A673 (cell line): Measurements from ENCODE around the gene ADAM19. TPM values are rescaled to one million over a fixed set of nuclear protein-coding genes. Genes with fewer than 3 reads are reported as not detected.

Source experiments
- BruUV-seq: library from RNA; stranded (reverse); fragments of 400-500 nt; replicated peaks from 2 replicates; lab custom pipeline; 2021; lab: Mats Ljungman, UMichigan
- CTCF ChIA-PET: fragments of 300-600 bp; sonication (Branson Sonifier 250); formaldehyde crosslinking; loops from one replicate; lab custom pipeline; 2022; ENCODE audit warnings: antibody characterized with exemption; lab: Charles Lee
- POLR2A ChIA-PET: fragments of 300-600 bp; sonication (Branson Sonifier 250); formaldehyde crosslinking; loops from one replicate; lab custom pipeline; 2022; ENCODE audit warnings: antibody characterized with exemption; ENCODE audit not compliant: low non-redundant PET; lab: Charles Lee
- DNase-seq: peaks from one replicate; pipeline ENCODE4 v3.0.0-alpha.2; 2015; ENCODE audit warnings: low spot score
- H3K27ac ChIP-seq: fragments of 200-600 bp; sonication (generic); 2 replicates; pipeline ENCODE4 v1.5.1; 2016; ENCODE audit warnings: mixed run types, low read depth, mild to moderate bottlenecking, mixed read lengths, antibody characterized with exemption, low read length; ENCODE audit not compliant: poor library complexity, severe bottlenecking
- H3K27me3 ChIP-seq: fragments of 200-600 bp; sonication (generic); replicated peaks from 2 replicates; pipeline ENCODE4 v1.6.1; 2017; ENCODE audit warnings: mixed run types, low read depth, mild to moderate bottlenecking, mixed read lengths, antibody characterized with exemption, low read length; ENCODE audit not compliant: insufficient read depth, poor library complexity
- H3K36me3 ChIP-seq: fragments of 200-600 bp; sonication (generic); 2 replicates; pipeline ENCODE4 v1.6.1; 2016; ENCODE audit warnings: mixed run types, mild to moderate bottlenecking, mixed read lengths, antibody characterized with exemption, low read length; ENCODE audit not compliant: insufficient read depth, poor library complexity, severe bottlenecking
- H3K4me1 ChIP-seq: fragments of 200-600 bp; sonication (generic); 2 replicates; pipeline ENCODE4 v1.6.1; 2017; ENCODE audit warnings: mixed run types, mild to moderate bottlenecking, mixed read lengths, antibody characterized with exemption, low read length; ENCODE audit not compliant: insufficient read depth, poor library complexity, severe bottlenecking
- H3K4me3 ChIP-seq: fragments of 200-600 bp; sonication (generic); 2 replicates; pipeline ENCODE4 v1.5.1; 2016; ENCODE audit warnings: low read depth, mixed run types, mild to moderate bottlenecking, mixed read lengths, low read length; ENCODE audit not compliant: poor library complexity, severe bottlenecking
- H3K9me3 ChIP-seq: fragments of 200-600 bp; sonication (generic); 2 replicates; pipeline ENCODE4 v1.6.1; 2016; ENCODE audit warnings: mixed run types, low read depth, mild to moderate bottlenecking, mixed read lengths, antibody characterized with exemption, low read length; ENCODE audit not compliant: poor library complexity, severe bottlenecking
- CTCF ChIP-seq: fragments of 300-800, 200-600 bp; sonication (generic); conservative IDR thresholded peaks from 2 replicates; pipeline ENCODE4 v1.5.1; 2017; ENCODE audit warnings: low read depth, mild to moderate bottlenecking, antibody characterized with exemption, low read length, moderate library complexity, mixed read lengths
- EZH2 ChIP-seq: fragments of 200-600 bp; sonication (generic); IDR thresholded peaks from 2 replicates; pipeline ENCODE4 v1.6.1; 2017; ENCODE audit warnings: borderline replicate concordance, low read depth, mild to moderate bottlenecking, mixed read lengths, antibody characterized with exemption, low read length; ENCODE audit not compliant: poor library complexity, severe bottlenecking
- intact Hi-C: fragments of 100-400 bp; cut with micrococcal nuclease; formaldehyde crosslinking; loops from one replicate; pipeline ENCODE4 v1.10.0; 2022; ENCODE audit not compliant: unreplicated experiment
- total RNA-seq: library from RNA; stranded (reverse); gene quantifications from 2 replicates; pipeline ENCODE4 v1.2.3, GENCODE V29; 2021

Gene ADAM19
- total RNA-seq, 1 experiment from 2014 or later = 1.7 TPM

- DNase-seq = no peak
- POLR2A ChIA-PET = no interaction called here
- no peak overlapping the region for H3K27ac ChIP-seq
- no peak overlapping the region for H3K4me3 ChIP-seq
- no peaks in the 10 kb centered on the region for H3K36me3 ChIP-seq
- no peaks in the 10 kb centered on the region for H3K9me3 ChIP-seq
- BruUV-seq = no TSS peak
- CTCF ChIA-PET = no interaction called here
- intact Hi-C loops = no loop called here
- H3K27me3 ChIP-seq = no peaks in the 10 kb centered on the region
- no peaks in the 10 kb centered on the region for H3K4me1 ChIP-seq
- TF ChIP-seq EZH2 (no peak), CTCF (no peak)
Observed at GRCh38 chr5:157552650-157553049, 22.9 kb downstream of the ADAM19 start.

- POLR2A ChIA-PET = no interaction called here
- no peak for DNase-seq
- Histone ChIP-seq H3K4me3 (no peak overlapping the region), H3K36me3 (no peaks in the 10 kb centered on the region), H3K27me3 (no peaks in the 10 kb centered on the region), H3K9me3 (no peaks in the 10 kb centered on the region), H3K4me1 (no peaks in the 10 kb centered on the region), H3K27ac (no peak overlapping the region)
- intact Hi-C loops = no loop called here
- no peak for TF ChIP-seq CTCF
- CTCF ChIA-PET = no interaction called here
- no TSS peak for BruUV-seq
Observed at GRCh38 chr5:157550663-157551062, 24.9 kb downstream of the ADAM19 start.

- CTCF ChIA-PET = interaction anchor here (0.6 kb wide), 1 partner anchor 585 kb away, joined by 4 read pairs; no protein-coding TSS in a partner anchor
- no TSS peak for BruUV-seq
- Histone ChIP-seq H3K27ac (no peak overlapping the region), H3K4me1 (no peaks in the 10 kb centered on the region), H3K9me3 (no peaks in the 10 kb centered on the region), H3K4me3 (no peak overlapping the region), H3K36me3 (no peaks in the 10 kb centered on the region), H3K27me3 (no peaks in the 10 kb centered on the region)
- intact Hi-C loops = no loop called here
- TF ChIP-seq EZH2 (no peak), CTCF (no peak)
- POLR2A ChIA-PET = no interaction called here
- no peak for DNase-seq
Observed at GRCh38 chr5:157549954-157550549, 25.5 kb downstream of the ADAM19 start.
